ENCODE measurements around the gene SOX15.

The SOX15 gene

GRCh38 chr17:7556627-7557026 is 33.3 kb downstream of the SOX15 start:
- DNase-seq = no peak

- DNase-seq = no peak
Measured at GRCh38 chr17:7555320-7555948, 34.5 kb downstream of the SOX15 start.

GRCh38 chr17:7553356-7553755 is 36.5 kb downstream of the SOX15 start:
- no peak for DNase-seq

- DNase-seq = no peak
Measured at GRCh38 chr17:7552621-7553051, 37.3 kb downstream of the SOX15 start.

- no peak for DNase-seq
Measured at GRCh38 chr17:7551396-7551795, 38.5 kb downstream of the SOX15 start.

GRCh38 chr17:7550344-7550743 is 39.5 kb downstream of the SOX15 start:
- no peak for DNase-seq

- DNase-seq = no peak
Measured at GRCh38 chr17:7549401-7550055, 40.4 kb downstream of the SOX15 start.

GRCh38 chr17:7548585-7549400 is 41.1 kb downstream of the SOX15 start, which contains the start of gene TNFSF12:
TSS of gene TNFSF12 (plus strand) at chr17:7549058. CDS start at chr17:7549154, 96 bp downstream.
- peak; percentile 40 for DNase-seq

GRCh38 chr17:7544911-7545310 is 45.0 kb downstream of the SOX15 start:
- no peak for DNase-seq

- no peak for DNase-seq
Measured at GRCh38 chr17:7541074-7541621, 48.7 kb downstream of the SOX15 start.

GRCh38 chr17:7538891-7539545 is 50.9 kb downstream of the SOX15 start:
- no peak for DNase-seq

Measured in NCI-H146 (cell line).